Measurements from ENCODE around the gene KLHL29. TPM values are rescaled to one million over a fixed set of nuclear protein-coding genes. Genes with fewer than 3 reads are reported as not detected.

The KLHL29 gene
- total RNA-seq, 6 experiments from 2014 or later, result 1.2 to 10.2 (median 6.4) TPM

DNA sequence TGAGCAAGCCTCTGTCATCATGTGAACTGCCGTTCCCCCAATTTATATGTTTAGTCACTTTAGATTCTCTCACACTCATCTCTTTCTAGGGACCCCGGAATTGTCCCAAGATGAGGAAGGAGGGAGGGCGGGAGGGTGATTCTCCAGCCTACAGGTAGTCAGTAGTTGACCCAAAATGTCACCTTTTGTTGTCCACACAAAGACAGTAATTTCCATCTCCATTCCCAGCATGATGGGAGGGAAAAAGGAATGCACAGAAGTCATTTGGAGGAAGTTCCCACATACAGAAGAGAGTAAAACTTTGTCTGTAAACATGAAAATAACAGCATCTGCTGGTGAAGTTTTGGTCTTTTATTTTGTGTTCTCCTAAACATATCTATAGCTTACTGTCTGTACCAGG, 222.9 kb downstream of the KLHL29 start:
- no peak overlapping the region for H3K27ac ChIP-seq
- H3K27me3 ChIP-seq, result no peaks in the 10 kb centered on the region
- no peak overlapping the region for H3K4me3 ChIP-seq
- intact Hi-C loops (cut with DNase I), result no loop called here
- DNase-seq (no peak), ATAC-seq (no peak)
- no peaks in the 10 kb centered on the region for H3K4me1 ChIP-seq
- H3K36me3 ChIP-seq, result no peaks in the 10 kb centered on the region
- TF ChIP-seq, protein P1, sequence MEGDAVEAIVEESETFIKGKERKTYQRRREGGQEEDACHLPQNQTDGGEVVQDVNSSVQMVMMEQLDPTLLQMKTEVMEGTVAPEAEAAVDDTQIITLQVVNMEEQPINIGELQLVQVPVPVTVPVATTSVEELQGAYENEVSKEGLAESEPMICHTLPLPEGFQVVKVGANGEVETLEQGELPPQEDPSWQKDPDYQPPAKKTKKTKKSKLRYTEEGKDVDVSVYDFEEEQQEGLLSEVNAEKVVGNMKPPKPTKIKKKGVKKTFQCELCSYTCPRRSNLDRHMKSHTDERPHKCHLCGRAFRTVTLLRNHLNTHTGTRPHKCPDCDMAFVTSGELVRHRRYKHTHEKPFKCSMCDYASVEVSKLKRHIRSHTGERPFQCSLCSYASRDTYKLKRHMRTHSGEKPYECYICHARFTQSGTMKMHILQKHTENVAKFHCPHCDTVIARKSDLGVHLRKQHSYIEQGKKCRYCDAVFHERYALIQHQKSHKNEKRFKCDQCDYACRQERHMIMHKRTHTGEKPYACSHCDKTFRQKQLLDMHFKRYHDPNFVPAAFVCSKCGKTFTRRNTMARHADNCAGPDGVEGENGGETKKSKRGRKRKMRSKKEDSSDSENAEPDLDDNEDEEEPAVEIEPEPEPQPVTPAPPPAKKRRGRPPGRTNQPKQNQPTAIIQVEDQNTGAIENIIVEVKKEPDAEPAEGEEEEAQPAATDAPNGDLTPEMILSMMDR (IDR thresholded peaks at IDR 0.05), result no peak
- WGBS (ENCODE audit: insufficient coverage, low coverage, low lambda C conversion rate, missing lambda C conversion rate), result 72% methylated on average over 3 of the region's 3 CpGs
- peaks cover 0 to 6% (median 0%) of the 10 kb centered on the region in 4 donors for H3K9me3 ChIP-seq

DNA sequence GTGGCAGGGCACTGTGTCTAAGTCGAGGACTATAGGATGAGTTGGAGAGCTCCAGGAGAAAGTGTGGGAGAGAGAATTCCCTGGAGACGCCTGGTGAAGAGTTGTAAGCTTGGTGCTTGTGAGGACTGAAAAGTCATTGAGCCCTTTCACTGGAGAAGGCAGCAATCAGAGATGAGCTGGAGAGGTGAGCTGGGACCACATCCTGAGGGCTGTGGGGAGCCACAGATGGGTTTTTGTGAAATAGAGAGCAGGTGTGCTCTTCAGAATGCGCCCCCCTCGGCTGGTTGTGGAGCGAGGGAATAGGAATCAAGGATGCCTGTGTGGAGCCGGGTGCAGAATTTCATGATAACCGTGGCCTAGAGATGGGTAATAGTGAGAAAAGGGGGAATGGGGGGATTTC, 224.3 kb downstream of the KLHL29 start:
- Histone ChIP-seq H3K4me1 (no peaks in the 10 kb centered on the region), H3K4me3 (no peak overlapping the region), H3K36me3 (no peaks in the 10 kb centered on the region), H3K27me3 (no peaks in the 10 kb centered on the region), H3K9me3 (peaks cover 0 to 6% (median 0%) of the 10 kb centered on the region in 4 donors), H3K27ac (no peak overlapping the region)
- intact Hi-C loops (cut with DNase I), result no loop called here
- DNase-seq (no peak), ATAC-seq (no peak)
- TF ChIP-seq POLR2A (IDR thresholded peaks at IDR 0.05), result no peak
- TF ChIP-seq, protein P1 (IDR thresholded peaks at IDR 0.05), result no peak
- 80% methylated on average over 7 of the region's 7 CpGs for WGBS (ENCODE audit: insufficient coverage, low coverage, low lambda C conversion rate, missing lambda C conversion rate)

DNA sequence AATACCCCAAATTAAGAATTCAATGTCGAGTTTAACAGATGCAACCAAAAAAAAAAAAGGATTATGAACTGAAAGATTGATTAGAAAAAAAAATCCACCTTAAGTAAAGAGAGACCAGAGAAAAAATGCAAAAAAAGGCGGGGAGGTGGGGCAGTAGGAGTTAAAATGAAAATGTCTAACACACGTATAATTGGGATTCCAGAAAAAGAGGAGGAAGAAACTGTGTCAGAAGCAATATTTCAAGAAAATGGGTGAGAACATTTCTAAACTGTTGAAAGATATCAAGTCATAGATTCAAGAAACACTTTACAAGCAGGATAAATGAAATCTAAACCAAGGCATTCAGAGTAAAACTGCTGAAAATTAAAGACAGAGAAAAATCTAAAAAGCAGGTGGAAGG, 226.9 kb downstream of the KLHL29 start:
- DNase-seq, result no peak
- no peak for ATAC-seq
- no peak overlapping the region for H3K27ac ChIP-seq
- intact Hi-C loops (cut with DNase I), result no loop called here
- H3K4me3 ChIP-seq, result no peak overlapping the region
- TF ChIP-seq, protein P1 (IDR thresholded peaks at IDR 0.05), result no peak
- TF ChIP-seq POLR2A (IDR thresholded peaks at IDR 0.05), result no peak
- H3K27me3 ChIP-seq, result no peaks in the 10 kb centered on the region
- H3K9me3 ChIP-seq, result peaks cover 0 to 6% (median 0%) of the 10 kb centered on the region in 4 donors
- H3K36me3 ChIP-seq, result no peaks in the 10 kb centered on the region
- whole genome bisulfite sequencing (ENCODE audit: insufficient coverage, low coverage, low lambda C conversion rate, missing lambda C conversion rate), result 77% methylated on average over 3 of the region's 3 CpGs
- H3K4me1 ChIP-seq, result no peaks in the 10 kb centered on the region

DNA sequence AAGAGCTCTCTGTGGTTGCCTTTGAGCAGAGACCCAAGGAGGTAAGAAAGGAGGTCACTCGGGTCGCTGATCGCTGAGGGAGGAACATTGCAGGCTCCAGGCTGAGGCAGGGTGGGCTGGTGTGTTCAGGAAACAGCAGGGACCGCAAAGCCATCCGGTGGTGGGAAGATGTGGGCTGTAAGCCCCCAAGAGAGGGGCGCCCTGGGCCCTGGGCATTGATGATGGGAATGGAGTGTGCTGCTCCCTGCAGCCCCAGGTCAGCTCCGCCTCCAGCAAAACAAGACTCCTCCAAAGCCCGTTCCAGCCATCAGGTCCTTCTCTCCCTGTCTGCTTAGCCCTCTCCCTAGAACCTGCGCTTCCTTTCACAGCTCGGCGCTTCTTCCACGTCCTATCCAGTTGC, 229.7 kb downstream of the KLHL29 start:
- ATAC-seq, result no peak
- peak in 1 of 3 donors; percentile 38 for DNase-seq
- no peaks in the 10 kb centered on the region for H3K27me3 ChIP-seq
- H3K9me3 ChIP-seq, result peaks cover 0 to 6% (median 0%) of the 10 kb centered on the region in 4 donors
- 57% methylated on average over 9 of the region's 12 CpGs for WGBS (ENCODE audit: insufficient coverage, low coverage, low lambda C conversion rate, missing lambda C conversion rate)
- no peaks in the 10 kb centered on the region for H3K36me3 ChIP-seq
- intact Hi-C loops (cut with DNase I), result no loop called here
- H3K4me1 ChIP-seq, result no peaks in the 10 kb centered on the region
- no peak overlapping the region for H3K4me3 ChIP-seq
- TF ChIP-seq, protein P1 (IDR thresholded peaks at IDR 0.05), result no peak
- TF ChIP-seq POLR2A (IDR thresholded peaks at IDR 0.05), result no peak
- no peak overlapping the region for H3K27ac ChIP-seq
